IPS-18c (cell line): Measurements from ENCODE around the gene LRRC9.
"Not testable (repeated sequence)": the region's sequence is repeated elsewhere in the genome, so short reads cannot be mapped to it uniquely, and the experiment has no call there.

Experiments
- H3K4me3 ChIP-seq: 2 replicates; pipeline ENCODE4 v1.7.0; 2013; ENCODE audit warnings: low read depth, mild to moderate bottlenecking, low read length, moderate library complexity; ENCODE audit not compliant: insufficient read depth
- H3K9me3 ChIP-seq: one replicate; pipeline ENCODE4 v1.6.1; 2013; ENCODE audit warnings: mild to moderate bottlenecking, low read length, moderate library complexity; ENCODE audit not compliant: control insufficient read depth, insufficient read depth

The LRRC9 gene

DNA sequence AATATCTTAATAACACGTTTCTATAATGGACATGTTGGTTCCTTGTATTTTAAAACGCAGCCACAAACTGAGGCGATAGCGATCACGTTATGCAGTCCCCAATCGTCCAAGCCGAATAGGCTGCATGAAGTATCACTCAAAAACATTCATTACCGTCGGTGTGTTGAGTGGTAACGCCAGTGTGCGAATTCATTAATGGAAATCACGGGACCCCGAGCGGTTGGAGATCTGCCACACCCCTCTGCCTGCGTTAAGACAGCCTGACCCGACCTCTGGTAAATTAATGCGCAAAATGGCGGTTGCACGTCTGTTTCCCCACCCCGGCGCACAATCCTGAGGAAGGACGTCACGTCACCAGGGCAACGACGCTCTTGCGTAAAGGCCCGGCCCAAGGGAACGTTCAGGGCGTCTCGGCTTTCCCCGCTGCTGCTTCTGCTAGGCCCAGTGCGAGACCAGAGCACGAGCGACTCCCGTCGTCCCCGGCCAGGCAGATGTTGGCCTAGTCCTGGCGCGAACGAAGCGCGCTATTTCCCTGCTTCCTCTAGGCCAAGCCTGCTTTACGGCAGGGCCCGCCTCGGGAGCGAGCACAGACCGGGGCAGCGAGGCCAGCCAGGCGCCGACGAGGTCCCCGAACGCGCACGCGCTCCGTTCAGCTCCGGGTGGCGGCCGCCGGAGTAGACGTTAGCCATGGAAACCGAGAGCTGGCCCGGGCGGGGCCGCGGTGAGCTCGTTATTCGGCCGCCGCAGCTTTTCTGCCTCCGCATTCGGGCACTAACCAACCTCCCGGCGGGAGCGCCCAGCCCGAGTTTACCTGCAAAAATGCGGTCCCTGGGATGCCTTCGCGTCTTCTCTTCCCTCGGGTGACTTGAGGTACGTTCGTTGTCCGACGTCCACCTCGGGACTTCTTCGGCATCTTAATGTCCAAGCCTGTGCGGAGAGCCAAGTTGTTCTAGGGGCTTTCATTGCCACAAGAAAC, 171.9 kb downstream of the LRRC9 start, which contains the start of gene PCNX4:
Gene PCNX4, plus strand, starts transcription at position 374 of the 976 bp plus-strand sequence. CDS start 15,716 bp downstream, outside the sequence.
- Histone ChIP-seq H3K4me3 (peak within 1 kb of the TSS; percentile 95), H3K9me3 (no peaks in the 10 kb centered on the region)

DNA sequence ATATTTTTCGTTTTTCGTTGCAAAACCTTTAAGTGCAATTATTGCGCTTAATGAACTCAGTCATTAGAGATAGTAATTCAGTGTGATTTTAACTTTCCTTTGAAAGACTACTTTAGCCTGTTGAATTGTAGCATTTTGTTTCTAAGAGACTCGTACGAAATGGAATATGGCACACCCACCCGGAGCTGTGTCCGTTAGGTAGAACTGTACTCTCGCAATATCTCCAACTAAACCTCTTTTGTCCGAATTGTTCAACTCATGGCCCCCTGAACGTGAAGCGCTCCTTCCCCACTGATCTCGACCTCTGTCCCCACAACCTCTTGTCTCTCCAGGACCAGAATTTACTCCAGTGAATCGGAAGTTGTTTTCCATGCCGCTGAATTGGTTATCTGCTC, 172.6 kb downstream of the LRRC9 start:
- Histone ChIP-seq H3K9me3 (no peaks in the 10 kb centered on the region), H3K4me3 (peak overlapping the region; percentile 95)

DNA sequence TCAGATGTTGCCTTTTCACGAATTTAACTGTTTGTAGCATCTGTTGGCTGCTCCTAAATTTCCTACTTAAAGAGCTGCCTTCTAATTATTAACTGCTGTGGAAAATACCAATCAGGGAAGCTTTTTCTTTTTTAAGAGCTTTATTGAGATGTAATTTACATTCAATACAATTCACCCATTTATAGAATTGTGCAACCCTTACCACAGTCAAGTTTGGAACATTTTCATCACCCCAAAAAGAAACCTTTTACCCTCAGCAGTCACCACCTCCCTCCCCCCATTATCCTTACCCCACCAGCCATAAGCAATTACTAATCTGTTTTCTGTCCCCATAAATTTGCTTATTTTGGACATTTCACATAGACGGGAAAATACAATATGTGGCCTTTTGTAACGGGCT, 173.1 kb downstream of the LRRC9 start:
- Histone ChIP-seq H3K9me3 (no peaks in the 10 kb centered on the region), H3K4me3 (peak overlapping the region; percentile 95)

DNA sequence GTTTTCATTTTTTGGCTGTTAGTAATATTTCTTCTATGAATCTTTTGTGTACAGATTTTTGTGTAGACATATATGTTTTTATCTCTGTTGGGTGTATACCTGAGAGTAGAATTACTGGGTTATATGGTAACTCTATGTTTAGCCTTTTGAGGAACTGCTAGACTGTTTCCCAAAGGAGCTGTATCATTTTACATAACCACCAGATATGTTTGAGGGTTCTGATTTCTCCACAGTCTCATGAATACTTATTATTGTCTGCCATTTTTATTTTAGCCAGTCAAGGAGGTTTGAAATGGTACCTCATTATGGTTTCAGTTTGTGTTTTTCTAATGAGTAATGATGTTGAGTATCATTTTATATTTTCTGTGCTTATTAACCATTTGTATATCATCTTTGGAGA, 173.7 kb downstream of the LRRC9 start:
- no peaks in the 10 kb centered on the region for H3K9me3 ChIP-seq
- H3K4me3 ChIP-seq = no peak overlapping the region

DNA sequence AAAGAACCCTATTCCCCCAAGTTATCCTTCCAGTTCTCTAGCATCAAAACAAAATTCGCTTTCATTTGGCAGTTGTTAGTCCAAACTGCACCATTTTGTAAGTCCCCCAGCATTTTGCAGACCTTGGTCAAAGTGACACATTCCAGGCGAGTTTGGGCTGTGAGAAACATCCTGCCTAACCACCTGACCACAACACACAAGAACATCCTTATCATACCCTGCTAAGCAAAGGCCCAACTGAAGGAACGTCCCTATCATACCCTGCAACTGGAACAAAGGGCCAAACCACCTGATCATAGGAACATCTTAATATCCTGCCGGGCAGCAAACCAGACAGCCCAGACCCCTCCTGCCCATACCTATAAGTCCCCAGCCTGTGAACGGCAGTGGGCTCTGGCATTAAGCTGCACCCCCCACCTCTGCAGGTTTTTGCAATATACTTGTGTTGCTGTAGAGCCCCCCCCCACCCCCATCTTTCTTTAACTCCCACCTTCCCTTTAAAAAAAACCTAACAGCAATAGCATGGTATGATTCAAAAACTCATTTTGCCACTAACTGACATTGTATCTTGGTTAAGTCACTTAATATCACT, 174.5 kb downstream of the LRRC9 start:
- Histone ChIP-seq H3K9me3 (no peaks in the 10 kb centered on the region), H3K4me3 (peak overlapping the region; percentile 2; the same call in 1 of the 2 replicates)

DNA sequence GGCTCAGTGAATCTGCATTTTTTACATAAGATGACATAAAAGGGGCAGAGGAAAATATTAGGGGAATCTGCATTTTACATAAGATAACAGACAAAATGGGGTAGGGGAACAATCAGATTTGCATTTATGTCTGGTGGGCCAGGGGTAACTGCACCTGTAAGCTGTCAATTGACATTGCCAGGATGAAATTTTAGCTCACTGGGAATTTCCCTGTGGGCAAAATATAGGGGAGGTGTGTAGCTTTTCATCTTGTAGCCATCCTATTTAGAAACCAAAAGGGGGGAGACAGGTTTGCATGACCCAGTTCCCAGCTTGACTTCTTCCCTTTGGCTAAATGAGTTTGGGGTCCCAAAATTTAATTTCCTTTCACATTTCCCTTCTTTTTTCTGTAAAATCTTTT, 175.3 kb downstream of the LRRC9 start:
- Histone ChIP-seq H3K9me3 (no peaks in the 10 kb centered on the region), H3K4me3 (no peak overlapping the region)

DNA sequence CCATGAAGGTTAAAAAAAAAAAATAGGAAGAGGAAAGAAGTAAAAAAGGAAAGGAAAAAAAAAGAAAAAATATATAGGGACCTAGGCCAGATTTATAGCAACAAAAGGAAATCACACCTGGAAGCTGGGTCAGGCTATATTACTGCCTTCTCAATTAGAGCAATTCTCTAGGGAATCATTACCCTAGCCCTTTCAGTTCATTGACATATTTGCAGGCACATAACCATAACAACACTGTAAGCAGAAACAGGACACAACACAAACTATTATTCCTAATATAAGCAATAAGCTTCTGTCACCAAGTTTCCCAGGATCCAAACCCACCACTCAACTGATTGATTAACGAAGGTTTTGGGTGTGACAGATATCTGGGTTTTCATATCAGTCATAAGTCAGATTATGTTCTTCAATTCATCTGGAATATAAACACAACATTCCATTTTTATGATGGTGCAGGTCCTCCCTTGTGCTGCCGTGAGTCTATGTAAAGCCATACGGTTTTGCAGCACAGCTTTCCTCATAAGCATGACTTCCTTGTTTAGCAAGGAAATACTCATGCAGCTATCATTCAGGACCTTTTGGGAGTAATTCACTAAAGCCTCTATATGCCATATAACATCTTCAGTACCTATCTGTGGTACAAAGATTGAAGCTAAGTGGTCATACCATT, 176.0 kb downstream of the LRRC9 start:
- no peaks in the 10 kb centered on the region for H3K9me3 ChIP-seq
- no peak overlapping the region for H3K4me3 ChIP-seq

DNA sequence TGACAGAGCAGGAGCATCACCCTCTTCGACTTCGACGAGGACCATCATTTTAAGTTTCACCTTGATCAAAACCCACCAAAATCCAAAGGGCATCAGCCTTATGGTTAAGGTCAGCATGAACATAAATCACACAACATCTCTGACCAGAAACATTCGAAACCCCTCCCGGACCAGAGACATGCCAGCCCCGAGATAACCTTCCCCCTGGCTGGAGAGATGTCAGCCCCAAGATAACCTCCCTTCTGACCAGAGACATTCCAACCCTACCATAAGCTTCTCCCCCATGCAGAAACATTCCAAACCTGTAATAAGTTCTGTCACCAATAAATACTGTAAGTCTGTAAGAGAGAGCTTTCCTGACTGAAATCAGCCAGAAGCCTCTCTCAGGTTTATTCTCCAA, 178.0 kb downstream of the LRRC9 start:
- no peaks in the 10 kb centered on the region for H3K9me3 ChIP-seq

DNA sequence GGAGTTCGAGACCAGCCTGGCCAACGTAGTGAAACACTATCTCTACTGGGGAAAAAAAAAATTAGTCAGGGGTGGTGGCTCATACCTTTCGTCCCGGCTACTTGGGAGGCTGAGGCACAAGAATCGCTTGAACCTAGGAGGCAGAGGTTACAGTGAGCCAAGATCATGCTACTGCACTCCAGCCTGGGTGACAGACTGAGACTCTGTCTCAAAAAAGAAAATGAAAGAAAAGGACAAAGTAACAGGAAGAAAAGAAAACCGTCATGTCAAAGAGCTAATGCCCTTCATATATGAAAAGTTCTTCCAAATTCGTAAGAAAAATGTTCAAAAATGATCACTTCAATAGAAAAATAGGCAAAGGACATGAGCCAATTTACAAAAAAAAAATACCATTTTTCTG, 179.9 kb downstream of the LRRC9 start:
- not testable (repeated sequence) for H3K4me3 ChIP-seq, H3K9me3 ChIP-seq

More for the DNA sequence above, 178.0 kb downstream of the LRRC9 start:
- H3K4me3 ChIP-seq = no peak overlapping the region

DNA sequence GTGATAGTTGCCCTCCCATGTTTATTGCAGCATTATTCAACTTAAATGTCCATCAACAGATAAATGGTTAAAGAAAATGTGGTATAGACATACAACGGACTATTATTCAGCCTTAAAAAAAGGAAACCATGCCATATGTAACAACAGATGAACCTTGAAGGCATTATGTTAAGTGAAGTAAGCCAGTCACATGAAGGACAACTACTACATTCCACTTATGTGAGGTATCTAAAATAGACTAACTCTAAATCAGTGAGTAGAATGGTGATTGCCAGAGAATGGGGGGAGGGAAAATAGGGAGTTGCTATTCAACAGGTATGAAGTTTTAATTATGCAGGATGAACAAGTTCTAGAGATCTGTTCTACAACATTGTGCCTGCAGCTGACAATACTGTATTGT, 181.8 kb downstream of the LRRC9 start:
- no peaks in the 10 kb centered on the region for H3K9me3 ChIP-seq
- no peak overlapping the region for H3K4me3 ChIP-seq

DNA sequence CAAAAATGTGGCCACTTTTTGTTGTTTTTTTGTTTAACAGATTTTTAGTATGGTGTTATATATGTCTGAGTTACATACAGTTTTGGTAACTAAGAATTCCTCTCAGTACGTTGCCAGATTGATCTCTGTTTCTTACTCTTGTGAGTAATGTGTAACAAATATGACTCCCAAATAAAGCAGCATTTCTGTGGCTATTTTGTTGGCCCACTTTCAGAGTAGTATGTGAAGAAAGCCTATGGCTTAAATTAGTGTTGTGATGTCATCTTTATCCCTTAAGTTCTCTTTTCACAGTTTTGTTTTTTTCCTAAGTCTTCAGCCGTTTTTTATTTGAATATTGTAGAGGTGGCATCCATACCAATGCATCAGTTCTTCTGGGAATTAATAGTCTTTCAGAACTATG, 182.4 kb downstream of the LRRC9 start:
- H3K4me3 ChIP-seq = no peak overlapping the region

DNA sequence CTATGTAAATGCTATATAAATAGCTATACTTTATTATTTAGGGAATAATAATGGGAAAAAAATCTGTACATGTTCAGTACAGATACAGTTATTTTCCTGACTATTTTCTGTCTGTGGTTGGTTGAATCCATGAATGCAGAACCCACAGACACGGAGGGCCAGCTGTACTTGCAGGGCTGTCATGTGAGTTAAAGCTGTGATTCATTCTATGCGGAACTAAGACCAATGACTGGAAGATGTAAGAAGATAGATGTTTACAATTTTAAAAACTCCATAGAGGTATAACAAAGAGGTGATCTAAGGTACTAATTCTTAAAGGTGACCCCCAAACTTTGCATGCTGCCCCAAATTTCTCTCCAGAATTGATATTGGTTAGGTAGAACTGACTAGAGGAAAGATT, 186.4 kb downstream of the LRRC9 start:
- Histone ChIP-seq H3K4me3 (no peak overlapping the region), H3K9me3 (no peaks in the 10 kb centered on the region)

More for the DNA sequence above, 182.4 kb downstream of the LRRC9 start:
- no peaks in the 10 kb centered on the region for H3K9me3 ChIP-seq

DNA sequence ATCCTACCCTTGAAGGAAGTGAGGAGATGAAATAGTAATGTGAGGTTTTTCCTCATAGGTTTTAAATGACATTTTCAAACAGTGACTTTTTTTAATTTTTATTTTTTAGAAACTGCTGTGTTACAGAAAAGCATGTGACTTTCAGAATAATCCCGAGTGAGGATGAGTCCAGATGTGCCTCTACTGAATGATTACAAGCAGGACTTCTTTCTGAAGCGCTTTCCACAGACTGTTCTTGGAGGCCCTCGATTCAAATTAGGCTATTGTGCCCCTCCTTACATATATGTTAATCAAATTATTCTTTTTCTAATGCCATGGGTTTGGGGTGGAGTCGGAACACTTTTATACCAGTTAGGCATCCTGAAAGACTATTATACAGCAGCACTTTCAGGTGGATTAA, 187.5 kb downstream of the LRRC9 start:
- H3K9me3 ChIP-seq = no peaks in the 10 kb centered on the region
- H3K4me3 ChIP-seq = no peak overlapping the region

DNA sequence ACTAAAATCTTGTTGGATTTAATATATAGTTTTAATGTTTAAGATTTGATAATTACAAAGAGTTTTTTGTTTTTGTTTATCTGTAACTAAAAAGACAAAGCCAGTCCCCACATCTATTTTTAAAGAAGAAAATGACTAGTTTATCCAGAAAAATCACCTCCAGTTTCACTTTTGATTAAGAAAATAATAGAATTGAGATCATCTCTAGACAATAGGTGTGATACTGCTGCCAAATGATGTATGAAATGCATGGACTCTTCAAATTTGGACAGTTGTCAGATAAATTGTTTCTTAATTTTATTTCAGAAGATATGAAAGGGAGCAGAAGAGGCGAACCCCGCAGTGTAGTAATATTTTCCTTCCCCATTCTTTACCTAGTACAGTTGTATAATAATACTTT, 191.8 kb downstream of the LRRC9 start:
- no peak overlapping the region for H3K4me3 ChIP-seq
- H3K9me3 ChIP-seq = no peaks in the 10 kb centered on the region
